Measurements from ENCODE around the gene MAPK8IP3.

DNA sequence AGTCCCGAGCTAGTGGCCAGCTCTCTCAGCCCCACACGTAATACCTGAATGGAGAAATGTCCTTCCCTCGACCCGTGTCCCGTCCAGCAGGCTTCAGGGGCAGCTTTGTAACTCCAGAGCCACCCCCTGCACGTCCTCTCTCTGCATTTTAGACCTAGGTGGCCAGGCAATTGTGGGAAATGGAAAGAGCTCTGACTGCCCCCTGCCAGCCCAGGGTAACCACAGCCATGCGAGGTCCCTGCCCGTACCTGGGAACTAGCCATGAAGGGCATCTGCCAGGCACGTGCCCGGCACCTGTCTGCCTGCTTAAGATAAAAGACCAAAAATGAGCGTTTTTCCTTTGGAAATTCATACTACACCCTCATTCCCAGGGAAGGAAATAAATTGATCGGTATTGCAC, 9.2 kb downstream of the MAPK8IP3 start:
- no peak for TF ChIP-seq EP300 (IDR thresholded peaks at IDR 0.05)
- TF ChIP-seq, protein P1, sequence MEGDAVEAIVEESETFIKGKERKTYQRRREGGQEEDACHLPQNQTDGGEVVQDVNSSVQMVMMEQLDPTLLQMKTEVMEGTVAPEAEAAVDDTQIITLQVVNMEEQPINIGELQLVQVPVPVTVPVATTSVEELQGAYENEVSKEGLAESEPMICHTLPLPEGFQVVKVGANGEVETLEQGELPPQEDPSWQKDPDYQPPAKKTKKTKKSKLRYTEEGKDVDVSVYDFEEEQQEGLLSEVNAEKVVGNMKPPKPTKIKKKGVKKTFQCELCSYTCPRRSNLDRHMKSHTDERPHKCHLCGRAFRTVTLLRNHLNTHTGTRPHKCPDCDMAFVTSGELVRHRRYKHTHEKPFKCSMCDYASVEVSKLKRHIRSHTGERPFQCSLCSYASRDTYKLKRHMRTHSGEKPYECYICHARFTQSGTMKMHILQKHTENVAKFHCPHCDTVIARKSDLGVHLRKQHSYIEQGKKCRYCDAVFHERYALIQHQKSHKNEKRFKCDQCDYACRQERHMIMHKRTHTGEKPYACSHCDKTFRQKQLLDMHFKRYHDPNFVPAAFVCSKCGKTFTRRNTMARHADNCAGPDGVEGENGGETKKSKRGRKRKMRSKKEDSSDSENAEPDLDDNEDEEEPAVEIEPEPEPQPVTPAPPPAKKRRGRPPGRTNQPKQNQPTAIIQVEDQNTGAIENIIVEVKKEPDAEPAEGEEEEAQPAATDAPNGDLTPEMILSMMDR (IDR thresholded peaks at IDR 0.05) = no peak
- no peak for TF ChIP-seq POLR2A (IDR thresholded peaks at IDR 0.05)

All from suprapubic skin (tissue), 3 donors.